Measurements from ENCODE around the gene ARL10.

Gene ARL10

DNA sequence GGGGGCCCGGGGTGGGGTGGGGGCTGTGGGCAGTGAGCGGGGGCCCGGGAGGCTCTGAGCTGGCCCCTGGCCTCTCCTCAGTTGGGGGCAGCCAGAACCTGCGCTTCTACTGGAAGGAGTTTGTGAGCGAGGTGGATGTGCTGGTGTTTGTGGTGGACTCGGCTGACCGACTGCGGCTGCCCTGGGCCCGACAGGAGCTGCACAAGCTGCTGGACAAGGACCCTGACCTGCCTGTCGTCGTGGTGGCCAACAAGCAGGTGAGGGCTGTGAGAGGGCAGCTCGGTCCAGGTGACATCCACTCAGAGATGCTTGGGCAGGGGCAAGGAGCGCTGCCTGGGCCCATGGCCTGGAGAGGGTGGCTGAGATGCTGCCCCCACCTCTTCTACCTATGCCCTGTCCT is 3.4 kb downstream of the ARL10 start:
- Histone ChIP-seq H3K36me3 (ENCODE audit: control insufficient read depth, insufficient read depth, low read length) (no peaks in the 10 kb centered on the region), H3K9ac (ENCODE audit: low read length) (no peak overlapping the region), H3K4me1 (ENCODE audit: control insufficient read depth, insufficient read depth, low read length) (peaks cover 9% of the 10 kb centered on the region), H3K4me3 (ENCODE audit: low read length) (no peak overlapping the region), H3K9me3 (ENCODE audit: control insufficient read depth, low read length) (no peaks in the 10 kb centered on the region), H3K27me3 (ENCODE audit: control insufficient read depth, insufficient read depth, low read length) (peaks cover 19% of the 10 kb centered on the region)

DNA sequence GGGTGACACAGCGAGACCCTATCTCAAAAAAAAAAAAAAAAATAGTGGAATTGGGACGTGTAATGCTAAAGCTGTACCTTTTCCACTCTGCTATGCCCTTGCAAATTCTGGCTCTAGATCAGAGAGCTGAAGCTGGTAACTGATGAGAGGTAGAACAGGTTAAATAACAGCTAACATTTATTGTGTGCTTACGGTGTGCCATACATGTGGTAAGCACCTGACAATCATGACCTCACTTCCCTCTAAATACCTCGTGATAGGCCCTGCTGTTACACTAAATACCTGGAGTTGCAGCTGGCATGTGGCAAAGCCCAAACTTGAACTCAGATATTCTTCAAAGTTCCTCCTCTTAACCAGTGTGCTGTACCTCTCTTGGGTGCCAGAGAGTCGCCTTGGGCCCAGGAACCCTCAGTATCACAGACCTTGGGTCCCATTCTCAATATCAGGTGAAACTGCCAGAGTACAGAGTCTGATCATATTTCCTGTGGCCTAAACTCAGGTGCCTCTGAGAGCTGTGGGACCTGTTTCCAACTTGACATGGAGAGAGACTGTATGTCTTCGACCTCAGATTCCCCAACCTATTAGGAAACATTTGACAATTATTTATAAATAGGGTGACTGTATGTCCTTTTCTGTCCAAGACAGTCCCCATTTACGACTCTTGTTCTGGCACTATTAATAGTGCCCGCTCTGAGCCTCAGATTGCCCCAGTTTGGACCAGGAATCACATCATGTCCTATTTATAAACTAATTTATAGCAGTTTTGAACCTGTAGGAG is 4.8 kb downstream of the ARL10 start:
- H3K36me3 ChIP-seq (ENCODE audit: control insufficient read depth, insufficient read depth, low read length) = no peaks in the 10 kb centered on the region
- H3K27me3 ChIP-seq (ENCODE audit: control insufficient read depth, insufficient read depth, low read length) = peaks cover 14% of the 10 kb centered on the region
- H3K9ac ChIP-seq (ENCODE audit: low read length) = no peak overlapping the region
- H3K9me3 ChIP-seq (ENCODE audit: control insufficient read depth, low read length) = no peaks in the 10 kb centered on the region
- H3K4me1 ChIP-seq (ENCODE audit: control insufficient read depth, insufficient read depth, low read length) = peaks cover 9% of the 10 kb centered on the region
- no peak overlapping the region for H3K4me3 ChIP-seq (ENCODE audit: low read length)

DNA sequence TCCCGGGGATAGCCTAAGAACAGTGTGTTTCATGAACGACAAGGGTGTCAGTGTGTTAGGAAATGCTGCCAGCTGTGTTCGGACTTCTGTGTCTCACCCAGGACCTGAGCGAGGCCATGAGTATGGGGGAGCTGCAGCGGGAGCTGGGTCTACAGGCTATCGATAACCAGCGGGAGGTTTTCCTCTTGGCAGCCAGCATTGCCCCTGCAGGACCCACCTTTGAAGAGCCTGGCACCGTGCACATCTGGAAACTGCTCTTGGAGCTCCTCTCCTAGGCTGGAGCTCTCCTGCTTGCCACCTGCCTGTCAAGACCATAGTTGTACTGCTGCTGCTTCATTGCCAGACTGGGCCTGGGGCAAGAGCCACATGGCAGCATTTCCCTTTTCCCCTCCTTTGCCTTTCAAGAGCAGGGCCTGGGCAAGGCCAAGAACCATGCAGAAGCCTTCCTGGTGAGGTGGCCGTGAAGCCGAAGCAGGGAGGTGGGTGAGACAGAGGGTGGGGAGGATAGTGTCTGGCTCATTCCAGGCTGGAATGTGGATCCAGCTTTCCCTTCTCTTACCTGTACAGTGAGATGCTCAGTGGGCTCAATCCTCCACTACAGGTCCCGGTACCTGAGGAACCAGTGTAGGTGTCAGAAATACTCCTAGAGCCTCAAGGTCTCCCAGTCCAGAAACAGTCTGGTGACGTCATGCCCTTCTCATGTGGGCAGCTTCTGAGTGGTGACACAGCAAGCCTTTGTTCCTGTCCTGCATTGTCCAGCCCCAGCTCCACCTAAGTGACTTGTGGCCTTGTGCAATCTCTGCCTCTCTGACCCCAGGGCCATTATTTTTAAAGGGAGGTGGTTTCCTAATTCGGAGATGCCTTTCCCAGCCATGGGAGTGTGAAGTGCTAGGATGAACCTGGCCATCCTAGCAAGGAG is 6.6 kb downstream of the ARL10 start:
- Histone ChIP-seq H3K9me3 (ENCODE audit: control insufficient read depth, low read length) (no peaks in the 10 kb centered on the region), H3K27me3 (ENCODE audit: control insufficient read depth, insufficient read depth, low read length) (no peaks in the 10 kb centered on the region), H3K4me3 (ENCODE audit: low read length) (no peak overlapping the region), H3K9ac (ENCODE audit: low read length) (no peak overlapping the region), H3K4me1 (ENCODE audit: control insufficient read depth, insufficient read depth, low read length) (no peaks in the 10 kb centered on the region), H3K36me3 (ENCODE audit: control insufficient read depth, insufficient read depth, low read length) (no peaks in the 10 kb centered on the region)

DNA sequence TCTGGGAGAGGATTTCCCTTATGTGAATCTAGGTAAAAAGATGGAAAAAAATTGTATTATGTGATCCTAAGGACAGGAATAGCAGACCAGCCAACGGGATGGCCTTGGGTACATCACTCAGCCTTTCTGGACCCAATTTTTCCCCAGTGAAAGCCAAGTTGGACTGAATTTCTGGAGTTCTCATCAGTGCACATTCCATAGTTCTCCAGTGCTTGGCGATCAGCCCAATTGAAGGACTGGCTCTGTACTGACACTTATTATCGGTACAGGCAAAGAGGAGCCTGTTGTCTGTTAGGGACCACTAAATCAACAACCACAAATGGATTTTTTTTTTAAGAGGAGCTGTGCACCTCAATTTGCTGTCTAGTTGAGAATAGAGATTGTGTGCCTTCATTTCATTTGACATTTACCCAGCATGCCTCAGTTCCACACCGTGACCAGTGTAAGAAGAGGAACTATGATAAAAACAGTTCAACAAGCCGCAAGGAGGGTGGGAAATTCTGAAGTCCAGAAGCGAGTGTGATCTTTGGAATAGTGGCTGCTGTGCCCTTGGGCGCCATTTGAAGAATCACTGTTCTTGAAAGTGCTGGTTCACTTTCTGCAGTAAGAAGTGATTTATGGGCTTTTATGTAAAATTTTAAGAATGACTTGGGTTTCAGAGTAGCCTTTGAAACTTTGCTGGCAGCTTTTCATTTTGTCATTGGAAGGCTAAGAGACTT is 8.0 kb downstream of the ARL10 start:
- H3K9ac ChIP-seq (ENCODE audit: low read length) = no peak overlapping the region
- no peaks in the 10 kb centered on the region for H3K4me1 ChIP-seq (ENCODE audit: control insufficient read depth, insufficient read depth, low read length)
- no peaks in the 10 kb centered on the region for H3K27me3 ChIP-seq (ENCODE audit: control insufficient read depth, insufficient read depth, low read length)
- H3K9me3 ChIP-seq (ENCODE audit: control insufficient read depth, low read length) = no peaks in the 10 kb centered on the region
- H3K4me3 ChIP-seq (ENCODE audit: low read length) = no peak overlapping the region
- no peaks in the 10 kb centered on the region for H3K36me3 ChIP-seq (ENCODE audit: control insufficient read depth, insufficient read depth, low read length)

DNA sequence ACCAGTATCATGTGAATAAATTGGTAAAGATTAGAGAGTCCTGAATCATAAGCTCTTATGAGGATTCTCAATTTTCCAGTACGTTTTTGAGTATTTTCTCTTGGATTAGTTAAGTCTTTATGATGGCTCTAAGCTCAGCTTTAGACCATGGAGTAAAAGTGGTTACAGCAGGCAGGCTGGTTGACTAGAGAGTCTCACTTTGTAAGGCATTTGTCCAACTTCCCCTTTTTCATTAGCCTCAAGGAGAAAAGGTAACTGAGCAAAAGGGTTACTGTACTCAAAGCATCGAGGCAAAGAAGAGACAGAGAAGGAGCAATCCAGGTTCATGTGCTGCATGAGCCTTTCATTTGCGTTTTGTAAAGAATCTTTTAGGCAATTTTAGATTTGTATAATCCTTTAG is 14.6 kb downstream of the ARL10 start:
- Histone ChIP-seq H3K4me1 (ENCODE audit: control insufficient read depth, insufficient read depth, low read length) (no peaks in the 10 kb centered on the region), H3K9me3 (ENCODE audit: control insufficient read depth, low read length) (no peaks in the 10 kb centered on the region), H3K36me3 (ENCODE audit: control insufficient read depth, insufficient read depth, low read length) (no peaks in the 10 kb centered on the region), H3K9ac (ENCODE audit: low read length) (no peak overlapping the region), H3K27me3 (ENCODE audit: control insufficient read depth, insufficient read depth, low read length) (no peaks in the 10 kb centered on the region), H3K4me3 (ENCODE audit: low read length) (no peak overlapping the region)

DNA sequence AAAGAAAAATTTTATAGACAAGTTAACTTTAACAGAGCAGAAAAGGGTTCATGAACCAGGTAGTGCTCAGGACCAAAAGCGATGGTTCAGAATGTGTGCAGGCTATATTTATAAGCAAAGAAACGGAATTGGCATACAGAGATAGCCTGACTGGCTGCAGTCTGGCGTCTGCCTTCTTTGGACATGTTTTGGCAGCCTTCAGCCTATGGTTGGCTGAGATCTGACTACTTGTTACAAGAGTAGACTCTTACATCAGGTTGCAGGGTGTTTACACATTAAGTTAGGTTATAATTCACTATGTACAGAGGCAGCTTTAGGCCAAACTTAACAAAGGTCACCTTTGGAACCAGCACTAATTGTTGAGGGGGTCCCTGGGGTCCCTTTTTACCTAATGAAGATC is 16.1 kb downstream of the ARL10 start:
- Histone ChIP-seq H3K36me3 (ENCODE audit: control insufficient read depth, insufficient read depth, low read length) (no peaks in the 10 kb centered on the region), H3K4me3 (ENCODE audit: low read length) (no peak overlapping the region), H3K4me1 (ENCODE audit: control insufficient read depth, insufficient read depth, low read length) (no peaks in the 10 kb centered on the region), H3K9ac (ENCODE audit: low read length) (no peak overlapping the region), H3K27me3 (ENCODE audit: control insufficient read depth, insufficient read depth, low read length) (no peaks in the 10 kb centered on the region), H3K9me3 (ENCODE audit: control insufficient read depth, low read length) (no peaks in the 10 kb centered on the region)

DNA sequence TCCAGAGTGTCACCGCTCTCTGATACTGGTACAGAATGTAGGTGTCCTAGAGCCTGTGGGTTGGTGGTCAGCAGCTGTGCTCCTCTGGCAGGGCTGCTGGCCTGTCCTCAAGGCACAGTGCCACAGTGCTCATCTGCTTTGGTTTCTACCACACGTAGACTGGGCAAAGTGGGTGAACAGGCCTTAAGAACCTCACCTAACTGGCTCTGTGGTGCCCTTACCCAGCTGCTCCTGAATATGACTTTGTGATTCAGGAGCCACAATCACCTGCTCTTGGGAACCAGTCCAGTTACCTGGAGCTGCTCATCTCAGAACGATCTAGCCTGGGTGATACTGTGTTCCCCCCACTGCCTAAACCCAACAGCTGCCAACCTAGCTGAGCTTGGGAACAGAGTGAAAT is 16.7 kb downstream of the ARL10 start:
- Histone ChIP-seq H3K9me3 (ENCODE audit: control insufficient read depth, low read length) (no peaks in the 10 kb centered on the region), H3K36me3 (ENCODE audit: control insufficient read depth, insufficient read depth, low read length) (no peaks in the 10 kb centered on the region), H3K27me3 (ENCODE audit: control insufficient read depth, insufficient read depth, low read length) (no peaks in the 10 kb centered on the region), H3K9ac (ENCODE audit: low read length) (no peak overlapping the region), H3K4me3 (ENCODE audit: low read length) (no peak overlapping the region), H3K4me1 (ENCODE audit: control insufficient read depth, insufficient read depth, low read length) (peaks cover 4% of the 10 kb centered on the region)

DNA sequence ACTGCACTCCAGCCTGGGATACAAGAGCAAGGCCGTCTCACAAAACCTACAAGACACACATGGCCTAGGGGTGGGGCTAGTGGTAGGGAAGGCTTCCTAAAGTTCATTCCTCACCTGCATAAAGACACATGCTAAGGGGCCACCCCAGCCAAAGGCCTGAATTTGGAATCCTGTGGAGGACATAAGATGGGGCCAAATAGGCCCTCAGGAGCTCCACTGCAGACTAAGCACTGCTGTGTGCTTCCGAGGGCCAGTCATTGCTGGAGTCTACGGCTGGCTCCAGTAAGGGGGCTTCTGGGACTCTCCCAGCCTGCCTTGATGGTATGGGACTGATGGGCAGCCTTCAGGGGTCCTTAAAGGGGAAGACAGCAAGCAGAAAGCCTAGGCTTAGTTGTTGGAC is 17.4 kb downstream of the ARL10 start:
- Histone ChIP-seq H3K9me3 (ENCODE audit: control insufficient read depth, low read length) (no peaks in the 10 kb centered on the region), H3K4me3 (ENCODE audit: low read length) (no peak overlapping the region), H3K36me3 (ENCODE audit: control insufficient read depth, insufficient read depth, low read length) (no peaks in the 10 kb centered on the region), H3K27me3 (ENCODE audit: control insufficient read depth, insufficient read depth, low read length) (no peaks in the 10 kb centered on the region), H3K9ac (ENCODE audit: low read length) (no peak overlapping the region), H3K4me1 (ENCODE audit: control insufficient read depth, insufficient read depth, low read length) (peaks cover 11% of the 10 kb centered on the region)

DNA sequence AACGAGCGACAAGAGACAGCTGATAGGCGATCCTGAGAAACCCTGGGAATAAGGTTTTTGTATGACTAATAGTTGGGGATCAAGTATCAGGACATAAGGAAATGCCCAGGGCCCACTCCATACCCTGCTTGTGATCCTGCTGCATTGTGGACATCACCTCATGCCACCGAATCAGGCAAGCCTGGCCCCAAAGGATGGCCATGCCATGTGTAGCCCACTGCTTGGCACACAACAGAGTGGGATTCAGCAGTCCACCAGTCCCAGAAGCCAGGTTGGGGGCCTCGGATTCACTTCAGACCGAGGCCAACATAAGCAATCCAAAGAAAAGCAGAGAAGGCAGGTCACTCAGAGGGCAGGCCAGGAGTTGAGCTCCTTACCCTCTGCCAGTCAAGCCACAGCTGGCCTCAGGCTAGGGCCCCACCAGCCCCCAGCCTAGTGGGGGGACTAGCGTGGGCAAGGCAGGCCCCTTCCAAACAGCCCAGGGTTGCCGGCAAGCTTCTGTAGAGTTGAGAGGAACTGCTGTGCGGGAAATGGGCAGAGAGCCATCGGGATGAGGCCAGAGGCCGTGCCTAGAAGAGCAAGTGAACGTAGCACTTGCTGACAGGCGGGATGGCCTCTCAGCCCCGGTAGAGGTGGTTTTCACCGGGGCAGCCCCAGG is 18.1 kb downstream of the ARL10 start:
- Histone ChIP-seq H3K27me3 (ENCODE audit: control insufficient read depth, insufficient read depth, low read length) (no peaks in the 10 kb centered on the region), H3K9ac (ENCODE audit: low read length) (no peak overlapping the region), H3K9me3 (ENCODE audit: control insufficient read depth, low read length) (no peaks in the 10 kb centered on the region), H3K4me3 (ENCODE audit: low read length) (no peak overlapping the region), H3K4me1 (ENCODE audit: control insufficient read depth, insufficient read depth, low read length) (peaks cover 13% of the 10 kb centered on the region), H3K36me3 (ENCODE audit: control insufficient read depth, insufficient read depth, low read length) (no peaks in the 10 kb centered on the region)

DNA sequence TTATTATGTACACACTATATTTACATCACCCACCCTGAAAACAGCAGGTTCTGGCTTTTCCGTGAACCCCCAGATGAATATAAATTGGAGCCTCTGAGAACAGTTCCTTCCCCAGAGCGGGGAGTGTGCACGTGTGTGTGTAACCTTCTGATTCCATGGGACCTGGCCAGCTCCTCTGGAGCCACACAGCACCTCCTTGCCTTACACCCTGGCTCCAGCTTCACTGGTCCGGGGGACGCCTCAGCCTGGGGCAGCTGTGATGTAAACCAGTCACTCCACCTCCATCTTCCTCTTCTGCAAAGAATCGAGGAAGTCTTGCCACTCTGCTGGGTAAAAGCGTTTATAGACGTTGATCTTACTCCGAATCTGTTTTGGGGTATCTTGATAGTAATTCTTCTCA is 18.7 kb downstream of the ARL10 start:
- Histone ChIP-seq H3K9ac (ENCODE audit: low read length) (no peak overlapping the region), H3K4me1 (ENCODE audit: control insufficient read depth, insufficient read depth, low read length) (peaks cover 13% of the 10 kb centered on the region), H3K4me3 (ENCODE audit: low read length) (no peak overlapping the region), H3K36me3 (ENCODE audit: control insufficient read depth, insufficient read depth, low read length) (no peaks in the 10 kb centered on the region), H3K9me3 (ENCODE audit: control insufficient read depth, low read length) (no peaks in the 10 kb centered on the region), H3K27me3 (ENCODE audit: control insufficient read depth, insufficient read depth, low read length) (no peaks in the 10 kb centered on the region)

DNA sequence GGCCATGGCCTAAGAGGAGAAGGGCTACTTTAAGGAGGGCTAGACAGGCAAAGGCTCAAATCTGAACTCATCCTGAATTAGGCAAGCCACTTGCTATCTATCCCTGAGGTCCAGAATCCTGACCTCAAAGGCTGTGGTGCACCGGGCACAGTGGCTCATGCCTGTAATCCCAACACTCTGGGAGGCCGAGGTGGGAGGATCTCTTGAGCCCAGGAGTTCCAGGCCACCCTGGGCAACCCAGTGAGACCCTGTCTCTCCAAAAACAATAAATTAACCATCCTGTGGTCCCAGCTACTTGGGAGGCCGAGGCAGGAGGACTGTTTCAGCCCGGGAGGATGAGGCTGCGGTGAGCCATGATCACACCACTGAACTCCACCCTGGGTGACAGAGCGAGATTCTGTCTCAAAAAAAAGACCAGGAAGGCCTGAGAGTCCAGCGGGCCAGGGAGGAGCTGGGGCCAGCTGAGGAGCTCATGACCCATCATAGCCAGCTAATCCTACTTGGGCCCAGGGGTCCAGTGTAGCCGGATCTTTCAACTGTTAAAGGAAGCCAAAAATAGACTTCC is 19.2 kb downstream of the ARL10 start:
- Histone ChIP-seq H3K4me3 (ENCODE audit: low read length) (no peak overlapping the region), H3K9me3 (ENCODE audit: control insufficient read depth, low read length) (no peaks in the 10 kb centered on the region), H3K4me1 (ENCODE audit: control insufficient read depth, insufficient read depth, low read length) (peaks cover 13% of the 10 kb centered on the region), H3K27me3 (ENCODE audit: control insufficient read depth, insufficient read depth, low read length) (no peaks in the 10 kb centered on the region), H3K36me3 (ENCODE audit: control insufficient read depth, insufficient read depth, low read length) (no peaks in the 10 kb centered on the region), H3K9ac (ENCODE audit: low read length) (no peak overlapping the region)

All from mucosa of stomach (tissue), 1 donor.